ENCODE results near the gene EGFL6.
"Not testable (repeated sequence)": the region's sequence is repeated elsewhere in the genome, so short reads cannot be mapped to it uniquely, and the experiment has no call there.

EGFL6 gene

GRCh38 chrX:13655674-13656073 lies 86.3 kb downstream of the EGFL6 start:
- no peak for DNase-seq

GRCh38 chrX:13658602-13659001 lies 89.2 kb downstream of the EGFL6 start:
- peak; percentile 34 for DNase-seq

GRCh38 chrX:13659063-13659462 lies 89.7 kb downstream of the EGFL6 start:
- DNase-seq: peak; percentile 72

- no peak for DNase-seq
Measured at GRCh38 chrX:13661735-13662288, 92.4 kb downstream of the EGFL6 start.

GRCh38 chrX:13662355-13662791 lies 93.0 kb downstream of the EGFL6 start:
- DNase-seq: peak; percentile 56

GRCh38 chrX:13664020-13664419 lies 94.6 kb downstream of the EGFL6 start:
- no peak for DNase-seq

GRCh38 chrX:13666836-13667235 lies 97.4 kb downstream of the EGFL6 start:
- DNase-seq: no peak

- DNase-seq: no peak
Measured at GRCh38 chrX:13667919-13668318, 98.5 kb downstream of the EGFL6 start.

GRCh38 chrX:13669246-13669737 lies 99.9 kb downstream of the EGFL6 start:
- DNase-seq: peak; percentile 84

- not testable (repeated sequence) for DNase-seq
Measured at GRCh38 chrX:13669755-13670154, 100.4 kb downstream of the EGFL6 start.

- DNase-seq: no peak
Measured at GRCh38 chrX:13670197-13670596, 100.8 kb downstream of the EGFL6 start.

GRCh38 chrX:13673016-13673415 lies 103.6 kb downstream of the EGFL6 start:
- DNase-seq: no peak

GRCh38 chrX:13676885-13677284 lies 107.5 kb downstream of the EGFL6 start:
- no peak for DNase-seq

- not testable (repeated sequence) for DNase-seq
Measured at GRCh38 chrX:13679700-13680099, 110.3 kb downstream of the EGFL6 start.

GRCh38 chrX:13681595-13681994 lies 112.2 kb downstream of the EGFL6 start:
- DNase-seq: no peak
